ENCODE measurements around the gene EXOC3L2.
"Not testable (repeated sequence)": the region's sequence is repeated elsewhere in the genome, so short reads cannot be mapped to it uniquely, and the experiment has no call there.

Gene EXOC3L2

GRCh38 chr19:45255611-45256157, 10.5 kb upstream of the EXOC3L2 start:
- no peak for DNase-seq

- no peak for DNase-seq
These were observed 8.9 kb upstream of the EXOC3L2 start for GRCh38 chr19:45254044-45254531.

- no peak for DNase-seq
These were observed 8.3 kb upstream of the EXOC3L2 start for GRCh38 chr19:45253396-45254027.

GRCh38 chr19:45251452-45252354, 6.5 kb upstream of the EXOC3L2 start:
- DNase-seq: no peak

GRCh38 chr19:45250832-45251451, 5.7 kb upstream of the EXOC3L2 start, which contains the start of gene MARK4:
Gene MARK4 (plus strand): TSS chr19:45251271. CDS start chr19:45251589, 318 bp downstream.
- DNase-seq: peak; percentile 16 to 29

- DNase-seq: no peak
These were observed 5.1 kb upstream of the EXOC3L2 start for GRCh38 chr19:45250216-45250831.

- no peak for DNase-seq
These were observed 4.2 kb upstream of the EXOC3L2 start for GRCh38 chr19:45249261-45250033.

GRCh38 chr19:45247136-45247535, 1.9 kb upstream of the EXOC3L2 start:
- no peak for DNase-seq

- DNase-seq: no peak
These were observed 619 bp upstream of the EXOC3L2 start for GRCh38 chr19:45245826-45246225.

- no peak for DNase-seq
These were observed 943 bp downstream of the EXOC3L2 start for GRCh38 chr19:45244133-45244794.

- DNase-seq: no peak
These were observed 2.0 kb downstream of the EXOC3L2 start for GRCh38 chr19:45243144-45243732.

GRCh38 chr19:45238556-45238955, 6.7 kb downstream of the EXOC3L2 start:
- DNase-seq: no peak

- no peak for DNase-seq
These were observed 9.7 kb downstream of the EXOC3L2 start for GRCh38 chr19:45235485-45235884.

- DNase-seq: no peak
These were observed 10.9 kb downstream of the EXOC3L2 start for GRCh38 chr19:45234089-45234869.

GRCh38 chr19:45231891-45232290, 13.3 kb downstream of the EXOC3L2 start:
- no peak for DNase-seq

- not testable (repeated sequence) for DNase-seq
These were observed 16.2 kb downstream of the EXOC3L2 start for GRCh38 chr19:45229056-45229455.

- DNase-seq: no peak
These were observed 20.6 kb downstream of the EXOC3L2 start for GRCh38 chr19:45224645-45225044.

- DNase-seq: no peak
These were observed 21.3 kb downstream of the EXOC3L2 start for GRCh38 chr19:45223879-45224278.

- DNase-seq: no peak
These were observed 22.5 kb downstream of the EXOC3L2 start for GRCh38 chr19:45222724-45223123.

Data from NCI-H187 (cell line).